WTC11 (cell line): Measurements from ENCODE around the gene CYB561A3. TPM values are rescaled to one million over a fixed set of nuclear protein-coding genes. Genes with fewer than 3 reads are reported as not detected.

Experiments used
- ATAC-seq: fragments of 200-7000 bp; cut with Tn5 transposase; 2 replicates; pipeline ENCODE4 v1.10.0; 2021; ENCODE audit warnings: mild to moderate bottlenecking, moderate library complexity
- CTCF ChIA-PET: fragments of 300-600 bp; sonication (Branson Sonifier 250); formaldehyde crosslinking; loops from one replicate; lab custom pipeline; 2021; ENCODE audit warnings: antibody characterized with exemption; lab: Charles Lee
- POLR2A ChIA-PET: fragments of 350-600 bp; sonication (Branson Sonifier 250); formaldehyde crosslinking; loops from one replicate; lab custom pipeline; 2021; ENCODE audit warnings: antibody characterized with exemption; lab: Charles Lee
- DNase-seq: peaks from one replicate; pipeline ENCODE4 v3.0.0; 2021; ENCODE audit warnings: low spot score
- H3K27ac Mint-ChIP-seq: 2 replicates; pipeline ENCODE4 v1.8.0; 2021; ENCODE audit warnings: mixed read lengths
- H3K27me3 Mint-ChIP-seq: 2 replicates; pipeline ENCODE4 v1.8.0; 2021; ENCODE audit warnings: low read depth, mild to moderate bottlenecking, moderate library complexity, mixed read lengths
- H3K36me3 Mint-ChIP-seq: 2 replicates; pipeline ENCODE4 v1.8.0; 2021; ENCODE audit warnings: mixed read lengths
- H3K4me1 Mint-ChIP-seq: 2 replicates; pipeline ENCODE4 v1.8.0; 2022; ENCODE audit warnings: mixed read lengths
- H3K4me3 Mint-ChIP-seq: 2 replicates; pipeline ENCODE4 v1.8.0; 2021; ENCODE audit warnings: mild to moderate bottlenecking, moderate library complexity, mixed read lengths
- H3K9me3 Mint-ChIP-seq: 2 replicates; pipeline ENCODE4 v1.8.0; 2021; ENCODE audit warnings: mixed read lengths
- ARID4B ChIP-seq: sonication (generic); formaldehyde crosslinking; IDR thresholded peaks from 2 replicates; pipeline ENCODE4 v1.8.0; 2023; ENCODE audit warnings: missing genetic modification reagents, mild to moderate bottlenecking, borderline replicate concordance
- ATF6 ChIP-seq: sonication (generic); formaldehyde crosslinking; IDR thresholded peaks from 2 replicates; pipeline ENCODE4 v1.8.1; 2023; ENCODE audit warnings: mild to moderate bottlenecking, missing genetic modification reagents
- CBFB ChIP-seq: sonication (generic); formaldehyde crosslinking; IDR thresholded peaks from 2 replicates; pipeline ENCODE4 v1.8.1; 2022; ENCODE audit warnings: mild to moderate bottlenecking, low read depth, missing genetic modification reagents
- EMX1 ChIP-seq: fragments of 250-450 bp; sonication (Bioruptor Pico); IDR thresholded peaks from 2 replicates; pipeline ENCODE4 v1.8.0; 2021; ENCODE audit warnings: mild to moderate bottlenecking
- ESRRA ChIP-seq: sonication (generic); formaldehyde crosslinking; IDR thresholded peaks from 2 replicates; pipeline ENCODE4 v1.8.1; 2022; ENCODE audit warnings: mild to moderate bottlenecking, missing genetic modification reagents, borderline replicate concordance
- ETV6 ChIP-seq: sonication (generic); formaldehyde crosslinking; IDR thresholded peaks from 2 replicates; pipeline ENCODE4 v1.8.1; 2022; ENCODE audit warnings: mild to moderate bottlenecking, missing genetic modification reagents
- FOXK1 ChIP-seq: sonication (generic); formaldehyde crosslinking; IDR thresholded peaks from 2 replicates; pipeline ENCODE4 v1.8.0; 2022; ENCODE audit warnings: mild to moderate bottlenecking, moderate library complexity, missing genetic modification reagents
- IRF2 ChIP-seq: sonication (generic); formaldehyde crosslinking; IDR thresholded peaks from 2 replicates; pipeline ENCODE4 v1.8.0; 2022; ENCODE audit warnings: low read depth, missing genetic modification reagents, borderline replicate concordance
- NFATC4 ChIP-seq: fragments of 250-450 bp; sonication (Bioruptor Pico); IDR thresholded peaks from 2 replicates; pipeline ENCODE4 v1.9.0; 2021; ENCODE audit warnings: mild to moderate bottlenecking
- NFE2L1 ChIP-seq: sonication (generic); formaldehyde crosslinking; IDR thresholded peaks from 2 replicates; pipeline ENCODE4 v1.8.1; 2023; ENCODE audit warnings: missing genetic modification reagents
- NR3C1 ChIP-seq: sonication (generic); formaldehyde crosslinking; conservative IDR thresholded peaks from 2 replicates; pipeline ENCODE4 v1.8.1; 2023; ENCODE audit warnings: low read depth, mild to moderate bottlenecking, missing genetic modification reagents
- PREB ChIP-seq: sonication (generic); formaldehyde crosslinking; IDR thresholded peaks from 2 replicates; pipeline ENCODE4 v1.8.1; 2022; ENCODE audit warnings: mild to moderate bottlenecking, missing genetic modification reagents, moderate library complexity, borderline replicate concordance
- RELA ChIP-seq: sonication (generic); formaldehyde crosslinking; IDR thresholded peaks from 2 replicates; pipeline ENCODE4 v1.8.1; 2022; ENCODE audit warnings: missing genetic modification reagents, mild to moderate bottlenecking, borderline replicate concordance
- SMAD4 ChIP-seq: sonication (generic); formaldehyde crosslinking; IDR thresholded peaks from 2 replicates; pipeline ENCODE4 v1.8.0; 2022; ENCODE audit warnings: mild to moderate bottlenecking, missing genetic modification reagents
- TEAD4 ChIP-seq: sonication (generic); formaldehyde crosslinking; IDR thresholded peaks from 2 replicates; pipeline ENCODE4 v1.8.0; 2022; ENCODE audit warnings: mild to moderate bottlenecking, missing genetic modification reagents
- USF1 ChIP-seq: sonication (generic); formaldehyde crosslinking; IDR thresholded peaks from 2 replicates; pipeline ENCODE4 v1.8.0; 2022; ENCODE audit warnings: mild to moderate bottlenecking, missing genetic modification reagents
- USF2 ChIP-seq: sonication (generic); formaldehyde crosslinking; IDR thresholded peaks from 2 replicates; pipeline ENCODE4 v1.8.1; 2023; ENCODE audit warnings: mild to moderate bottlenecking, missing genetic modification reagents, moderate library complexity
- ZNF138 ChIP-seq: sonication (generic); formaldehyde crosslinking; conservative IDR thresholded peaks from 2 replicates; pipeline ENCODE4 v1.8.1; 2022; ENCODE audit warnings: mild to moderate bottlenecking, moderate library complexity, missing genetic modification reagents
- ZNF423 ChIP-seq: fragments of 250-450 bp; sonication (Bioruptor Pico); IDR thresholded peaks from 2 replicates; pipeline ENCODE4 v2.1.2; 2022; ENCODE audit warnings: mild to moderate bottlenecking, moderate library complexity
- ZNF512 ChIP-seq: sonication (generic); formaldehyde crosslinking; IDR thresholded peaks from 2 replicates; pipeline ENCODE4 v1.8.1; 2022; ENCODE audit warnings: missing genetic modification reagents, borderline replicate concordance
- total RNA-seq: library from RNA; stranded (reverse); gene quantifications from 3 replicates; pipeline ENCODE4 v1.2.3, GENCODE V29; 2021

CYB561A3 gene
- total RNA-seq, 1 experiment from 2014 or later = 38.8 TPM

GRCh38 chr11:61327669-61328071 lies 34.0 kb downstream of the CYB561A3 start:
- Mint-ChIP-seq H3K27ac (0 out of 2 replicates have a peak overlapping the region, but pooled peaks have one; percentile 16), H3K27me3 (no peaks in the 10 kb centered on the region), H3K36me3 (peaks cover 57% of the 10 kb centered on the region), H3K4me3 (no peak overlapping the region), H3K9me3 (no peaks in the 10 kb centered on the region), H3K4me1 (peaks cover 16% of the 10 kb centered on the region)
- TF ChIP-seq RELA (CRISPR knock-in tag) (no peak), ZNF512 (CRISPR knock-in tag) (no peak)
- POLR2A ChIA-PET = interaction anchor here (1.3 kb wide), 1 partner anchor 34 kb away, joined by 4 read pairs; the partner anchor contains the start of genes CYB561A3 and TMEM138
- CTCF ChIA-PET = interaction anchor here (1.0 to 2.2 kb wide), 2 partner anchors 8 to 58 kb away, joined by 5 to 9 read pairs; no protein-coding TSS in a partner anchor
- no peak for ATAC-seq
- no peak for DNase-seq

GRCh38 chr11:61325649-61326414 lies 35.9 kb downstream of the CYB561A3 start:
- Mint-ChIP-seq H3K4me3 (no peak overlapping the region), H3K9me3 (no peaks in the 10 kb centered on the region), H3K27me3 (no peaks in the 10 kb centered on the region), H3K36me3 (peaks cover 74% of the 10 kb centered on the region), H3K4me1 (no peaks in the 10 kb centered on the region; the same call in 1 of the 2 replicates), H3K27ac (no peak overlapping the region; the same call in 1 of the 2 replicates)
- ChIA-PET CTCF (no interaction called here), POLR2A (interaction anchor here (0.5 kb wide), 2 partner anchors 93 to 101 kb away, joined by 3 to 5 read pairs; no protein-coding TSS in a partner anchor)
- DNase-seq (no peak), ATAC-seq (no peak)
- TF ChIP-seq ZNF423 (CRISPR knock-in tag) = no peak
- TF ChIP-seq ATF6 (CRISPR knock-in tag) = no peak
- no peak for TF ChIP-seq ZNF512 (CRISPR knock-in tag)
- no peak for TF ChIP-seq TEAD4 (CRISPR knock-in tag)
- no peak for TF ChIP-seq ARID4B (CRISPR knock-in tag)
- no peak for TF ChIP-seq PREB (CRISPR knock-in tag)
- TF ChIP-seq CBFB (CRISPR knock-in tag) = no peak
- no peak for TF ChIP-seq NFATC4
- no peak for TF ChIP-seq FOXK1 (CRISPR knock-in tag)
- no peak for TF ChIP-seq EMX1
- TF ChIP-seq USF1 (CRISPR knock-in tag) = no peak
- no peak for TF ChIP-seq ETV6 (CRISPR knock-in tag)
- no peak for TF ChIP-seq SMAD4 (CRISPR knock-in tag)
- TF ChIP-seq NFE2L1 = no peak
- no peak for TF ChIP-seq ESRRA (CRISPR knock-in tag)
- no peak for TF ChIP-seq NR3C1 (CRISPR knock-in tag)
- TF ChIP-seq ZNF138 = no peak
- no peak for TF ChIP-seq USF2 (CRISPR knock-in tag)
- no peak for TF ChIP-seq IRF2 (CRISPR knock-in tag)
